ENCODE data around the gene SORL1.

The SORL1 gene

GRCh38 chr11:121451178-121451985, 732 bp upstream of the SORL1 start:
- DNase-seq (ENCODE audit: low read depth, low spot score) = no peak

GRCh38 chr11:121452609-121453150, 566 bp downstream of the SORL1 start, which contains the start of gene SORL1-AS1:
TSS of gene SORL1-AS1 (minus strand) at chr11:121452967.
- peak; percentile 28 for DNase-seq (ENCODE audit: low read depth, low spot score)

GRCh38 chr11:121453589-121454299, 1.6 kb downstream of the SORL1 start:
- DNase-seq (ENCODE audit: low read depth, low spot score) = no peak

GRCh38 chr11:121455115-121455514, 3.0 kb downstream of the SORL1 start:
- DNase-seq (ENCODE audit: low read depth, low spot score) = no peak

GRCh38 chr11:121456151-121456550, 4.0 kb downstream of the SORL1 start:
- DNase-seq (ENCODE audit: low read depth, low spot score) = no peak

GRCh38 chr11:121456816-121457431, 4.8 kb downstream of the SORL1 start:
- no peak for DNase-seq (ENCODE audit: low read depth, low spot score)

- DNase-seq (ENCODE audit: low read depth, low spot score) = no peak
Observed at GRCh38 chr11:121458551-121458950, 6.4 kb downstream of the SORL1 start.

GRCh38 chr11:121459413-121460017, 7.4 kb downstream of the SORL1 start:
- DNase-seq (ENCODE audit: low read depth, low spot score) = no peak

- no peak for DNase-seq (ENCODE audit: low read depth, low spot score)
Observed at GRCh38 chr11:121460941-121461514, 8.9 kb downstream of the SORL1 start.

DNA sequence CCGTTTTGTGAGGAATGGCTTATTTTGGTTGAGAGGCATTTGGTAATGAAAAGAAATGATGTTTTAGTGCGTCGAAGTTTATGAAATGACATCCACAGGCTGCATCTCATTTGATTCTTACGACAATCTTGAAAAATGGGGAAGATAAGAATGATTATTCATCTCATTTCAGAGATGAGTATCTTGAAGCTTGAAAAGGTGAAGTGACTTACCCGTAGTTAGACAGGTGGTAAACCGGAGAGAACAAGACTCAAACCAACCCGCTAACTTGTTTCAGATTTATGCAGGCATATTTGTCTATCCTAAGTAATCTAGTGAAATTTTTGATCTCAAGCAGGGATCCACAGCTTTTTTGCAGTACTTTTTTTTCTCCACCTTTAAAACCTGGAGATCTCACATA, 9.7 kb downstream of the SORL1 start:
- no peak for DNase-seq (ENCODE audit: low read depth, low spot score)

- DNase-seq (ENCODE audit: low read depth, low spot score) = no peak
Observed at GRCh38 chr11:121463689-121464335, 11.7 kb downstream of the SORL1 start.

- DNase-seq (ENCODE audit: low read depth, low spot score) = peak; percentile 58
Observed at GRCh38 chr11:121464352-121464946, 12.3 kb downstream of the SORL1 start.

GRCh38 chr11:121465709-121466062, 13.6 kb downstream of the SORL1 start:
- DNase-seq (ENCODE audit: low read depth, low spot score) = no peak

- DNase-seq (ENCODE audit: low read depth, low spot score) = no peak
Observed at GRCh38 chr11:121466063-121466794, 14.1 kb downstream of the SORL1 start.

DNA sequence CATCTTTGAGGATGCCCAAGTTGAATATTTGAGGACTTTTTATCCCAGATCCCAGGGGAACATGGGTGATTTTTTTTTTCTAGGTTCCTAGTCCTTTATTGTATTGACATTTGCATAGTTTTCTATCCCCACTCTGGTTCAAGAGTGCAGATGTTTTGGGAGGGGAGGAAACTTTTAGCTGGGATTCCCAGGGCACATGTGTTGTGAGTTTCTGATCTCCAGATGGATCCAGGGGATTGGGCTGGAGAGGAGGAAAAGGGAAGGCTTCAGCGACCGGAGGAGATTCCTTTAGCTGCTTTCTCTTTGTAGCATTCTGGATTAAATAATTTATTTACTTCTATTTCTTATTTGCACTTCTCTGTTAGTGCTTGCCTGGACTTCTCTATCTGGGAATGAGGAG, 15.4 kb downstream of the SORL1 start:
- DNase-seq (ENCODE audit: low read depth, low spot score) = no peak

- DNase-seq (ENCODE audit: low read depth, low spot score) = peak; percentile 65
Observed at GRCh38 chr11:121467965-121468364, 15.9 kb downstream of the SORL1 start.

DNA sequence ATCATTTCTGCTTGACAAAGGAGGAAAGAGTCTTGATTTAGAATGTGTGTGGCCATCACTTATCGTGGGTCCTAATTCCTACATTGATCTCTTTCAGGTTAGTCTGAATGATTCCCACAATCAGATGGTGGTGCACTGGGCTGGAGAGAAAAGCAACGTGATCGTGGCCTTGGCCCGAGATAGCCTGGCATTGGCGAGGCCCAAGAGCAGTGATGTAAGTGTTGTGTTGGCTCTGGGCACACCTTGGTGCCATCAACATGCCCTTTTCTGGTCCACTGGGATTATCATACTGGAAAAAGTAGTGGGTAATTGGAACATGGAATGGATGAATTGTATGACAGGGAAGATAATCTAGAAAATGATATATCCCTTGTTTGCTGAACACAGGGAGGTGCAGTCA, 17.8 kb downstream of the SORL1 start:
- DNase-seq (ENCODE audit: low read depth, low spot score) = no peak

- DNase-seq (ENCODE audit: low read depth, low spot score) = no peak
Observed at GRCh38 chr11:121471167-121471566, 19.1 kb downstream of the SORL1 start.

DNA sequence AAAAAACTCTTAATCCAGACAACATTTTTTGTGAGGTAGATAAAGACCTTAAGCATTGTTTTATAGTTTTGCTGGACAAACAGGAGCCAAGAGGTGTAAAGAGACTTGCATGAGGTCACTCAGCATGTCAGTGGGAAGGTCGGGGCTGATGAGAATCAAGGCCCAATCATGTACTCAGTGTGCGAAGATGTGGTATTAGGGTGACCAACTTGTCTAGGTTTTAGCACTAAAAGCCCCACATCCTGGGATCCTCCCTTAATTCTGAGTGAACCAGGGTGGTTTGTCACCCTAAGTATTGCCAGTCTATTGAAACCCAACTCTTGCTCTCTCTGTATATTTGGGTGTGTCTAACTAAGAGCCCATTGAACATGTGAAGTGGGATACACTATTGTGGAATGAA, 20.2 kb downstream of the SORL1 start:
- no peak for DNase-seq (ENCODE audit: low read depth, low spot score)
